GM23338 (cell line): ENCODE measurements around the gene PAQR5. TPM values are rescaled to one million over a fixed set of nuclear protein-coding genes. Genes with fewer than 3 reads are reported as not detected.

Experiments used
- ATAC-seq: fragments of 200-7000 bp; cut with Tn5 transposase; 3 replicates; pipeline ENCODE4 v1.9.1; 2020
- DNase-seq: peaks from one replicate; pipeline ENCODE4 v3.0.0-alpha.2; 2015; ENCODE audit warnings: low spot score
- H2AFZ ChIP-seq: fragments of 200-600 bp; sonication (generic); 2 replicates; pipeline ENCODE4 v1.8.0; 2016; ENCODE audit warnings: antibody characterized with exemption, mild to moderate bottlenecking, moderate library complexity
- H3F3A ChIP-seq: fragments of 200-600 bp; sonication (generic); replicated peaks from 2 replicates; pipeline ENCODE4 v1.8.0; 2017; ENCODE audit warnings: antibody characterized with exemption, mixed run types, low read depth
- H3K27ac ChIP-seq: fragments of 200-600 bp; sonication (generic); 2 replicates; pipeline ENCODE4 v1.6.1; 2016; ENCODE audit warnings: low read depth
- H3K27me3 ChIP-seq: fragments of 200-600 bp; sonication (generic); 2 replicates; pipeline ENCODE4 v1.8.0; 2016; ENCODE audit warnings: mild to moderate bottlenecking, mixed run types, moderate library complexity; ENCODE audit not compliant: insufficient read depth
- H3K36me3 ChIP-seq: fragments of 200-600 bp; sonication (generic); 2 replicates; pipeline ENCODE4 v1.8.0; 2016; ENCODE audit warnings: mild to moderate bottlenecking; ENCODE audit not compliant: insufficient read depth
- H3K4me1 ChIP-seq: fragments of 200-600 bp; sonication (generic); 2 replicates; pipeline ENCODE4 v1.8.0; 2016; ENCODE audit warnings: mild to moderate bottlenecking, moderate library complexity; ENCODE audit not compliant: insufficient read depth
- H3K4me2 ChIP-seq: fragments of 200-600 bp; sonication (generic); 2 replicates; pipeline ENCODE4 v1.7.1; 2017; ENCODE audit warnings: mixed run types
- H3K4me3 ChIP-seq: fragments of 200-600 bp; sonication (generic); 2 replicates; pipeline ENCODE4 v1.6.1; 2016; ENCODE audit warnings: mixed run types
- H3K79me2 ChIP-seq: fragments of 200-600 bp; sonication (generic); replicated peaks from 2 replicates; pipeline ENCODE4 v1.8.0; 2017; ENCODE audit warnings: mild to moderate bottlenecking; ENCODE audit not compliant: insufficient read depth
- H3K9me2 ChIP-seq: fragments of 200-600 bp; sonication (generic); 2 replicates; pipeline ENCODE4 v1.8.0; 2017; ENCODE audit not compliant: insufficient read depth
- H4K20me1 ChIP-seq: fragments of 200-600 bp; sonication (generic); replicated peaks from 2 replicates; pipeline ENCODE4 v1.8.0; 2017; ENCODE audit warnings: mild to moderate bottlenecking; ENCODE audit not compliant: insufficient read depth
- H3K27ac Mint-ChIP-seq: 2 replicates; pipeline ENCODE4 v1.8.0; 2020; ENCODE audit warnings: inconsistent platforms, mild to moderate bottlenecking, moderate library complexity, mixed read lengths
- H3K27me3 Mint-ChIP-seq: 3 replicates; pipeline ENCODE4 v1.8.0; 2022; ENCODE audit warnings: low read depth, mild to moderate bottlenecking, moderate library complexity, mixed read lengths, inconsistent platforms; ENCODE audit not compliant: insufficient read depth, poor library complexity
- H3K36me3 Mint-ChIP-seq: 3 replicates; pipeline ENCODE4 v1.8.0; 2021; ENCODE audit warnings: low read depth, mild to moderate bottlenecking, inconsistent platforms, moderate library complexity, mixed read lengths
- H3K4me1 Mint-ChIP-seq: 3 replicates; pipeline ENCODE4 v1.8.0; 2020; ENCODE audit warnings: mild to moderate bottlenecking, inconsistent platforms, mixed read lengths
- H3K4me3 Mint-ChIP-seq: 3 replicates; pipeline ENCODE4 v1.8.0; 2021; ENCODE audit warnings: moderate library complexity, mild to moderate bottlenecking, inconsistent platforms, mixed read lengths
- H3K9me3 Mint-ChIP-seq: 3 replicates; pipeline ENCODE4 v1.8.0; 2020; ENCODE audit warnings: moderate library complexity, mild to moderate bottlenecking, inconsistent platforms, mixed read lengths
- CREB1 ChIP-seq: fragments of 250-450 bp; sonication (Bioruptor Pico); IDR thresholded peaks from 2 replicates; pipeline ENCODE4 v1.5.0; 2020; ENCODE audit warnings: low read depth, mild to moderate bottlenecking, moderate library complexity
- CTCF ChIP-seq, 2 experiments: fragments of 200-600 bp in 1 of 2; sonication (generic) in 1 of 2; conservative IDR thresholded peaks; 2 replicates each; pipeline versions ENCODE4 v1.5.1 to v1.6.1; 2016 to 2017; ENCODE audit warnings: antibody characterized with exemption in 2 of 2, low read depth in 2 of 2, mild to moderate bottlenecking in 2 of 2, moderate library complexity in 1 of 2
- ETS1 ChIP-seq: IDR thresholded peaks from 2 replicates; pipeline ENCODE4 v1.6.1; 2016; ENCODE audit warnings: antibody characterized with exemption
- EZH2 ChIP-seq: fragments of 200-600 bp; sonication (generic); IDR thresholded peaks from one replicate; pipeline ENCODE4 v1.8.0; 2017; ENCODE audit warnings: antibody characterized with exemption, mild to moderate bottlenecking, low read depth; ENCODE audit not compliant: unreplicated experiment
- EZH2phosphoT487 ChIP-seq: fragments of 200-600 bp; sonication (generic); IDR thresholded peaks from one replicate; pipeline ENCODE4 v1.8.1; 2018; ENCODE audit warnings: antibody characterized with exemption; ENCODE audit not compliant: unreplicated experiment
- JUNB ChIP-seq: IDR thresholded peaks from one replicate; pipeline ENCODE4 v1.6.1; 2016; ENCODE audit warnings: antibody characterized with exemption; ENCODE audit not compliant: unreplicated experiment
- NANOG ChIP-seq: IDR thresholded peaks from 2 replicates; pipeline ENCODE4 v1.6.1; 2016; ENCODE audit warnings: antibody characterized with exemption, borderline replicate concordance
- POLR2AphosphoS5 ChIP-seq: IDR thresholded peaks from 2 replicates; pipeline ENCODE4 v1.6.1; 2016; ENCODE audit warnings: antibody characterized with exemption, low read depth
- REST ChIP-seq: IDR thresholded peaks from one replicate; pipeline ENCODE4 v1.6.1; 2018; ENCODE audit warnings: antibody characterized with exemption; ENCODE audit not compliant: unreplicated experiment
- STAT1 ChIP-seq: IDR thresholded peaks from one replicate; pipeline ENCODE4 v1.6.1; 2016; ENCODE audit warnings: antibody characterized with exemption; ENCODE audit not compliant: unreplicated experiment
- ZNF114 ChIP-seq: fragments of 250-450 bp; sonication (Bioruptor Pico); IDR thresholded peaks from 2 replicates; pipeline ENCODE4 v1.5.0; 2020; ENCODE audit warnings: mild to moderate bottlenecking, moderate library complexity
- ZNF331 ChIP-seq: fragments of 250-450 bp; sonication (Bioruptor Pico); IDR thresholded peaks from 2 replicates; pipeline ENCODE4 v1.5.0; 2020; ENCODE audit warnings: low read depth, mild to moderate bottlenecking, moderate library complexity
- ZNF462 ChIP-seq: fragments of 250-450 bp; sonication (Bioruptor Pico); IDR thresholded peaks from 2 replicates; pipeline ENCODE4 v1.5.0; 2020; ENCODE audit warnings: mild to moderate bottlenecking, moderate library complexity
- polyA plus RNA-seq: library from polyadenylated mRNA; unstranded; fragments of >200 nt; fragmentation: Nextera tagmentation; extraction: Ambion mirVana; gene quantifications from 2 replicates; pipeline ENCODE4 v1.2.1, GENCODE V29; 2016
- total RNA-seq: library from RNA; depleted of rRNA; stranded (reverse); fragments of >200 nt; shearing (Covaris generic); gene quantifications from 2 replicates; pipeline ENCODE4 v1.2.3, GENCODE V29; 2014

PAQR5 gene
- total and polyA plus RNA-seq, 2 experiments from 2014 or later: 8.7 to 14.5 TPM

- H3K27me3 Mint-ChIP-seq: no peaks in the 10 kb centered on the region
- H3K9me3 Mint-ChIP-seq: no peaks in the 10 kb centered on the region
- peaks cover 13% of the 10 kb centered on the region for H3K79me2 ChIP-seq
- H3K27ac ChIP-seq: no peak overlapping the region
- no peak overlapping the region for H3K27ac Mint-ChIP-seq
- H3K4me1 Mint-ChIP-seq: no peaks in the 10 kb centered on the region
- no peak for DNase-seq
- no peak overlapping the region for H2AFZ ChIP-seq
- no peak overlapping the region for H3K4me3 Mint-ChIP-seq
- H3K36me3 ChIP-seq: peaks cover 55% of the 10 kb centered on the region
- peaks cover 12% of the 10 kb centered on the region; the same call in 1 of the 2 replicates for H4K20me1 ChIP-seq
- no peak overlapping the region for H3K4me2 ChIP-seq
- no peaks in the 10 kb centered on the region for H3K9me2 ChIP-seq
- no peaks in the 10 kb centered on the region for H3K27me3 ChIP-seq
- no peaks in the 10 kb centered on the region for H3F3A ChIP-seq
- H3K4me1 ChIP-seq: no peaks in the 10 kb centered on the region
- no peak for ATAC-seq
- H3K36me3 Mint-ChIP-seq: peaks cover 80% of the 10 kb centered on the region
- TF ChIP-seq ZNF331 (no peak), ZNF114 (CRISPR knock-in tag) (no peak), REST (no peak), NANOG (no peak), CREB1 (CRISPR knock-in tag) (no peak), CTCF (conservative IDR thresholded peaks at IDR 0.05; ENCODE audit: low read depth in 2 of 2) (no peak), EZH2 (no peak), ETS1 (no peak), POLR2AphosphoS5 (no peak), JUNB (no peak), STAT1 (no peak), ZNF462 (no peak), EZH2phosphoT487 (no peak)
- H3K4me3 ChIP-seq: no peak overlapping the region
Measured at GRCh38 chr15:69434238-69434637, 135.5 kb downstream of the PAQR5 start.
